DOHH2 (cell line): ENCODE results near the gene CMC1.

Experiments
- H3F3A ChIP-seq: fragments of 200-600 bp; sonication (generic), shearing (Covaris generic); 2 replicates; pipeline ENCODE4 v1.6.0; 2016; ENCODE audit warnings: antibody characterized with exemption, mild to moderate bottlenecking; ENCODE audit not compliant: control insufficient read depth, insufficient read depth
- H3K27ac ChIP-seq: fragments of 200-600 bp; sonication (generic); 2 replicates; pipeline ENCODE4 v1.5.1; 2014; ENCODE audit warnings: low read depth, mild to moderate bottlenecking, low read length, moderate library complexity
- H3K27me3 ChIP-seq: fragments of 200-600 bp; sonication (generic); 2 replicates; pipeline ENCODE4 v1.6.1; 2014; ENCODE audit warnings: mild to moderate bottlenecking, low read length, mixed read lengths; ENCODE audit not compliant: control insufficient read depth
- H3K36me3 ChIP-seq: fragments of 200-600 bp; sonication (generic); 2 replicates; pipeline ENCODE4 v1.6.1; 2014; ENCODE audit warnings: mild to moderate bottlenecking, low read length, moderate library complexity, mixed read lengths; ENCODE audit not compliant: control insufficient read depth
- H3K4me1 ChIP-seq: fragments of 200-600 bp; sonication (generic); 2 replicates; pipeline ENCODE4 v1.6.1; 2014; ENCODE audit warnings: mild to moderate bottlenecking, low read length, mixed read lengths; ENCODE audit not compliant: control insufficient read depth
- H3K4me2 ChIP-seq: fragments of 200-600 bp; sonication (generic); 2 replicates; pipeline ENCODE4 v1.6.0; 2014; ENCODE audit warnings: mild to moderate bottlenecking, low read length, moderate library complexity
- H3K4me3 ChIP-seq: fragments of 200-600 bp; sonication (generic); 2 replicates; pipeline ENCODE4 v1.5.1; 2014; ENCODE audit warnings: mild to moderate bottlenecking, low read length, mixed read lengths
- H3K79me2 ChIP-seq: fragments of 200-600 bp; sonication (generic); 2 replicates; pipeline ENCODE4 v1.6.1; 2014; ENCODE audit warnings: mild to moderate bottlenecking, low read length, mixed read lengths; ENCODE audit not compliant: control insufficient read depth
- H3K9me2 ChIP-seq: fragments of 200-600 bp; sonication (generic); replicated peaks from 2 replicates; pipeline ENCODE4 v1.6.1; 2014; ENCODE audit warnings: mild to moderate bottlenecking, low read length, mixed read lengths; ENCODE audit not compliant: control insufficient read depth
- H3K9me3 ChIP-seq: fragments of 200-600 bp; sonication (generic); 2 replicates; pipeline ENCODE4 v1.6.1; 2014; ENCODE audit warnings: antibody characterized with exemption, low read length, mixed read lengths; ENCODE audit not compliant: control insufficient read depth, insufficient read depth
- H4K20me1 ChIP-seq: fragments of 200-600 bp; sonication (generic); 2 replicates; pipeline ENCODE4 v1.6.0; 2014; ENCODE audit warnings: low read depth, mild to moderate bottlenecking, antibody characterized with exemption, low read length, moderate library complexity; ENCODE audit not compliant: control insufficient read depth, insufficient read depth
- EZH2phosphoT487 ChIP-seq: fragments of 200-600 bp; sonication (generic); IDR thresholded peaks from 2 replicates; pipeline ENCODE4 v1.6.1; 2017; ENCODE audit warnings: borderline replicate concordance, mild to moderate bottlenecking, antibody characterized with exemption, low read length, moderate library complexity, mixed read lengths
- TF ChIP-seq, protein P1 (sequence below): fragments of 200-600 bp; sonication (generic); IDR thresholded peaks from one replicate; pipeline ENCODE4 v1.5.1; 2014; ENCODE audit warnings: antibody characterized with exemption, mild to moderate bottlenecking, low read depth, low read length; ENCODE audit not compliant: poor library complexity, severe bottlenecking

CMC1 gene

DNA sequence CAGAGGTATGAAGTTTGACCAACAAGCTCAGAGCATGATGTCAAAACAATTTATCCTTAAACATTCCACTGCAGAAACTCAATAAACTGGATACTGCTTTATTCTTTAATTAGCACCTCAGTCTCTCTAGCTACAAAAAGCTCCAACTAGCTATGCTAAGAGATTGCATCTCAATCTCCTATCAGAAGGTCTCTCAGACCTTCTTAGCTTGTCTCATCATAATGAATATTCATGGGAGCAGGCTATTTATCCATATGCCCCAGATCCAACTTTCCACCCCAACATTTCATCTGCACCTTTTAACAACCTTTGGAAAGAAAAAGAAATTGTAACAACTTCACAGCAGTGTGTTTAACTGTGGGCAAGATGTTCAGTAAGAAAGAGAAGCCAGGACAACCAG, 95.8 kb downstream of the CMC1 start:
- H3K36me3 ChIP-seq: peaks cover 16% of the 10 kb centered on the region
- TF ChIP-seq, protein P1, sequence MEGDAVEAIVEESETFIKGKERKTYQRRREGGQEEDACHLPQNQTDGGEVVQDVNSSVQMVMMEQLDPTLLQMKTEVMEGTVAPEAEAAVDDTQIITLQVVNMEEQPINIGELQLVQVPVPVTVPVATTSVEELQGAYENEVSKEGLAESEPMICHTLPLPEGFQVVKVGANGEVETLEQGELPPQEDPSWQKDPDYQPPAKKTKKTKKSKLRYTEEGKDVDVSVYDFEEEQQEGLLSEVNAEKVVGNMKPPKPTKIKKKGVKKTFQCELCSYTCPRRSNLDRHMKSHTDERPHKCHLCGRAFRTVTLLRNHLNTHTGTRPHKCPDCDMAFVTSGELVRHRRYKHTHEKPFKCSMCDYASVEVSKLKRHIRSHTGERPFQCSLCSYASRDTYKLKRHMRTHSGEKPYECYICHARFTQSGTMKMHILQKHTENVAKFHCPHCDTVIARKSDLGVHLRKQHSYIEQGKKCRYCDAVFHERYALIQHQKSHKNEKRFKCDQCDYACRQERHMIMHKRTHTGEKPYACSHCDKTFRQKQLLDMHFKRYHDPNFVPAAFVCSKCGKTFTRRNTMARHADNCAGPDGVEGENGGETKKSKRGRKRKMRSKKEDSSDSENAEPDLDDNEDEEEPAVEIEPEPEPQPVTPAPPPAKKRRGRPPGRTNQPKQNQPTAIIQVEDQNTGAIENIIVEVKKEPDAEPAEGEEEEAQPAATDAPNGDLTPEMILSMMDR: no peak
- TF ChIP-seq EZH2phosphoT487: no peak
- H3K27me3 ChIP-seq: no peaks in the 10 kb centered on the region
- H4K20me1 ChIP-seq: no peaks in the 10 kb centered on the region
- H3K79me2 ChIP-seq: peaks cover 5% of the 10 kb centered on the region; the same call in 1 of the 2 replicates
- H3F3A ChIP-seq: no peaks in the 10 kb centered on the region
- no peak overlapping the region for H3K4me2 ChIP-seq
- no peaks in the 10 kb centered on the region for H3K9me3 ChIP-seq
- no peaks in the 10 kb centered on the region for H3K4me1 ChIP-seq
- no peak overlapping the region for H3K4me3 ChIP-seq
- no peak overlapping the region for H3K27ac ChIP-seq
- H3K9me2 ChIP-seq: no peaks in the 10 kb centered on the region

DNA sequence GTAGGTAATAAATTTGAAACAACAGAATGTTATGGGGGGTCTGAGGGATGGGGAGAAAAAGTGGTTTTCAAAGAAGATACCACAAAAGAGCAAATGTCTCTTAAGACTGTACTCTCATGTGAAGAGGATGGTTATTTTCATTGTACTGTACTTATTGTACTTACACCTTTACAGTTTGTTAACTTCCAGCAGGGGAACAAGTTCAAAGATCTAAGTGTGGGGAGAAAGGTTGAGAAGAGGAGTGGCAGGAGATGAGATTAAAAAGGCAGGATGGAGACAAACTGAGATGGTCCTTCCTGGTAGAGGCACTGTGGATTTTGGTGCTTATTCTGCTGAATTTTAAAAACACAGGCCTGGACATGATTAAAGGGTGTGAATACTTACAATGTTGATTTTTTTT, 101.7 kb downstream of the CMC1 start:
- Histone ChIP-seq H3K27ac (no peak overlapping the region), H3K27me3 (no peaks in the 10 kb centered on the region), H3K4me2 (no peak overlapping the region), H3K9me3 (no peaks in the 10 kb centered on the region), H3K4me1 (peaks cover 26% of the 10 kb centered on the region), H3K9me2 (no peaks in the 10 kb centered on the region), H3F3A (0 out of 2 replicates have a peak, but pooled peaks cover 2% of the 10 kb centered on the region), H3K4me3 (no peak overlapping the region), H3K36me3 (peaks cover 6% of the 10 kb centered on the region), H3K79me2 (peaks cover 46% of the 10 kb centered on the region), H4K20me1 (no peaks in the 10 kb centered on the region)
- no peak for TF ChIP-seq EZH2phosphoT487
- TF ChIP-seq, protein P1: no peak

DNA sequence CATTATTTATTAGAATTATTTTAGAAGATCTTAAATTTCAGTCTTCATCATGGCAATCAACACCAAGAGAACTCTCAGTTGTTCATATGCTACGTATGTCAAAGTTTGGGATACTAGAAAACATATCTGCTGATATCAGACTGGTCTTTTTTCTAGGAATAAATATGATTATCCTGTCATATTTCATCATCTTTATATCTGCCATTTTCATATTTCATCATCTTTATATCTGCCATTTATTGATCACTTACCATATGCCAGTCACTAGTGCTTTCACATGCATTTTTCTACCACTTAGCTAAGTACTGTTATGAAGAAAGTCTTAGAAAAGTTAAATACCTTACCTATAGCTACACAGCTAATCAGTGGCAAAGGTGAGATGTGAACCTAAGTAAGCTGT, 104.3 kb downstream of the CMC1 start:
- H3F3A ChIP-seq: 0 out of 2 replicates have a peak, but pooled peaks cover 2% of the 10 kb centered on the region
- H3K27me3 ChIP-seq: no peaks in the 10 kb centered on the region
- no peaks in the 10 kb centered on the region for H4K20me1 ChIP-seq
- H3K4me3 ChIP-seq: no peak overlapping the region
- peaks cover 63% of the 10 kb centered on the region for H3K79me2 ChIP-seq
- no peak for TF ChIP-seq EZH2phosphoT487
- TF ChIP-seq, protein P1: no peak
- no peaks in the 10 kb centered on the region for H3K9me3 ChIP-seq
- H3K4me1 ChIP-seq: peaks cover 37% of the 10 kb centered on the region
- 0 out of 2 replicates have a peak overlapping the region, but pooled peaks have one; percentile 15 for H3K4me2 ChIP-seq
- H3K9me2 ChIP-seq: no peaks in the 10 kb centered on the region
- no peak overlapping the region for H3K27ac ChIP-seq
- H3K36me3 ChIP-seq: peaks cover 2% of the 10 kb centered on the region; the same call in 1 of the 2 replicates
